H9 (cell line): Measurements from ENCODE around the gene MKNK2. TPM values are rescaled to one million over a fixed set of nuclear protein-coding genes. Genes with fewer than 3 reads are reported as not detected.

Experiments used
- DNase-seq: peaks from one replicate; pipeline ENCODE4 v3.0.0-alpha.2; 2017
- H2AFZ ChIP-seq: one replicate; pipeline ENCODE4 v1.6.1; 2013; ENCODE audit warnings: mild to moderate bottlenecking, low read length, control low read depth, moderate library complexity
- H2AK5ac ChIP-seq: 2 replicates; pipeline ENCODE4 v1.6.1; 2013; ENCODE audit warnings: low read length, control low read depth, mixed read lengths; ENCODE audit not compliant: insufficient read length
- H2BK120ac ChIP-seq: one replicate; pipeline ENCODE4 v1.6.1; 2013; ENCODE audit warnings: low read depth, mild to moderate bottlenecking, low read length, control low read depth, inconsistent platforms; ENCODE audit not compliant: poor library complexity, severe bottlenecking
- H2BK12ac ChIP-seq: 2 replicates; pipeline ENCODE4 v1.6.1; 2013; ENCODE audit warnings: low read length, control low read depth, mixed read lengths, low read depth; ENCODE audit not compliant: insufficient read length
- H2BK15ac ChIP-seq: 2 replicates; pipeline ENCODE4 v1.6.1; 2013; ENCODE audit warnings: low read depth, low read length, control low read depth
- H2BK20ac ChIP-seq: one replicate; pipeline ENCODE4 v1.6.1; 2013; ENCODE audit warnings: low read depth, mild to moderate bottlenecking, low read length, control low read depth, inconsistent platforms; ENCODE audit not compliant: poor library complexity, severe bottlenecking
- H2BK5ac ChIP-seq: 2 replicates; pipeline ENCODE4 v1.6.1; 2013; ENCODE audit warnings: low read length, control low read depth, mixed read lengths; ENCODE audit not compliant: insufficient read length
- H3K14ac ChIP-seq: 2 replicates; pipeline ENCODE4 v1.6.1; 2013; ENCODE audit warnings: low read length, control low read depth; ENCODE audit not compliant: insufficient read depth
- H3K18ac ChIP-seq: 2 replicates; pipeline ENCODE4 v1.6.1; 2013; ENCODE audit warnings: low read depth, mild to moderate bottlenecking, mixed read lengths, low read length, control low read depth; ENCODE audit not compliant: insufficient read length
- H3K23ac ChIP-seq: 2 replicates; pipeline ENCODE4 v1.6.1; 2013; ENCODE audit warnings: low read length, control low read depth, mixed read lengths, low read depth; ENCODE audit not compliant: insufficient read length
- H3K23me2 ChIP-seq: 2 replicates; pipeline ENCODE4 v1.6.1; 2013; ENCODE audit warnings: low read depth, mild to moderate bottlenecking, mixed read lengths, low read length, control low read depth; ENCODE audit not compliant: insufficient read length, poor library complexity, severe bottlenecking
- H3K27ac ChIP-seq: 2 replicates; pipeline ENCODE4 v1.5.1; 2013; ENCODE audit warnings: low read length, control low read depth, mixed read lengths, low read depth; ENCODE audit not compliant: insufficient read length
- H3K27me3 ChIP-seq: 2 replicates; pipeline ENCODE4 v1.6.1; 2013; ENCODE audit warnings: low read length, control low read depth, inconsistent platforms; ENCODE audit not compliant: insufficient read depth
- H3K4ac ChIP-seq: 2 replicates; pipeline ENCODE4 v1.6.1; 2013; ENCODE audit warnings: low read depth, mild to moderate bottlenecking, control low read depth, inconsistent platforms, low read length, moderate library complexity
- H3K4me1 ChIP-seq: 2 replicates; pipeline ENCODE4 v1.6.1; 2013; ENCODE audit warnings: low read length, control low read depth, inconsistent platforms; ENCODE audit not compliant: insufficient read depth
- H3K4me2 ChIP-seq: 2 replicates; pipeline ENCODE4 v1.6.1; 2013; ENCODE audit warnings: low read length, control low read depth, mixed read lengths; ENCODE audit not compliant: insufficient read length, insufficient read depth
- H3K56ac ChIP-seq: 2 replicates; pipeline ENCODE4 v1.6.1; 2013; ENCODE audit warnings: low read depth, mild to moderate bottlenecking, mixed read lengths, low read length, control low read depth; ENCODE audit not compliant: insufficient read length
- H3K79me1 ChIP-seq: 2 replicates; pipeline ENCODE4 v1.6.1; 2013; ENCODE audit warnings: low read depth, mild to moderate bottlenecking, moderate library complexity, low read length, control low read depth, inconsistent platforms; ENCODE audit not compliant: insufficient read depth, poor library complexity, severe bottlenecking
- H3K79me2 ChIP-seq: 2 replicates; pipeline ENCODE4 v1.6.1; 2013; ENCODE audit warnings: low read length, control low read depth, inconsistent platforms; ENCODE audit not compliant: insufficient read depth
- H3K9ac ChIP-seq: 2 replicates; pipeline ENCODE4 v1.6.1; 2013; ENCODE audit warnings: low read length, control low read depth, mixed read lengths; ENCODE audit not compliant: insufficient read length; ENCODE audit errors: extremely low read depth
- H3K9me3 ChIP-seq: one replicate; pipeline ENCODE4 v1.6.1; 2013; ENCODE audit warnings: low read depth, low read length, inconsistent platforms; ENCODE audit not compliant: control insufficient read depth
- H3T11ph ChIP-seq: one replicate; pipeline ENCODE4 v1.6.1; 2013; ENCODE audit warnings: mild to moderate bottlenecking, low read length, control low read depth, inconsistent platforms
- H4K20me1 ChIP-seq: one replicate; pipeline ENCODE4 v1.6.1; 2013; ENCODE audit not compliant: control insufficient read depth, insufficient read length, insufficient read depth
- H4K5ac ChIP-seq: 2 replicates; pipeline ENCODE4 v1.6.1; 2013; ENCODE audit warnings: low read depth, mild to moderate bottlenecking, mixed read lengths, low read length, control low read depth; ENCODE audit not compliant: insufficient read length
- H4K8ac ChIP-seq: replicated peaks from 2 replicates; pipeline ENCODE4 v1.6.1; 2013; ENCODE audit warnings: low read length, control low read depth, mixed read lengths, low read depth; ENCODE audit not compliant: insufficient read length
- H4K91ac ChIP-seq: 2 replicates; pipeline ENCODE4 v1.6.1; 2013; ENCODE audit warnings: low read depth, mild to moderate bottlenecking, moderate library complexity, mixed read lengths, low read length, control low read depth; ENCODE audit not compliant: insufficient read length
- H3K27ac Mint-ChIP-seq, 3 experiments: 2 replicates in 2 of 3; 3 replicates in 1 of 3; pipeline ENCODE4 v1.8.0; 2020 to 2021; ENCODE audit warnings: mixed read lengths in 3 of 3, mild to moderate bottlenecking in 1 of 3, moderate library complexity in 1 of 3
- H3K27me3 Mint-ChIP-seq: 2 replicates; pipeline ENCODE4 v1.8.0; 2021; ENCODE audit warnings: low read depth, mild to moderate bottlenecking, moderate library complexity, mixed read lengths
- H3K36me3 Mint-ChIP-seq, 3 experiments: 2 replicates in 2 of 3; 3 replicates in 1 of 3; pipeline ENCODE4 v1.8.0; 2020 to 2021; ENCODE audit warnings: low read depth in 3 of 3, mixed read lengths in 3 of 3; ENCODE audit not compliant: insufficient read depth in 1 of 3
- H3K4me1 Mint-ChIP-seq, 2 experiments: 2 replicates each; pipeline ENCODE4 v1.8.0; 2020; ENCODE audit warnings: mixed read lengths in 2 of 2
- H3K4me3 Mint-ChIP-seq, 2 experiments: 2 replicates in 1 of 2; 3 replicates in 1 of 2; pipeline ENCODE4 v1.8.0; 2020 to 2021; ENCODE audit warnings: mild to moderate bottlenecking in 2 of 2, mixed read lengths in 2 of 2, moderate library complexity in 1 of 2
- H3K9me3 Mint-ChIP-seq, 2 experiments: 2 replicates in 1 of 2; 3 replicates in 1 of 2; pipeline ENCODE4 v1.8.0; 2020; ENCODE audit warnings: mild to moderate bottlenecking in 2 of 2, mixed read lengths in 2 of 2, moderate library complexity in 1 of 2
- WGBS: extraction: QIAGEN DNeasy Blood & Tissue Kit; methylation state at CpG from one replicate; pipeline ENCODE4 v1.1.7; 2013; ENCODE audit warnings: missing lambda C conversion rate, low lambda C conversion rate, mixed read lengths; ENCODE audit not compliant: insufficient read length; ENCODE audit errors: extremely low coverage; 5-methylcytosine and 5-hydroxymethylcytosine counted together
- total RNA-seq: library from RNA; stranded (reverse); gene quantifications from 2 replicates; pipeline ENCODE4 v1.2.1, GENCODE V29; 2021
- TF ChIP-seq, protein P1 (sequence below): fragments of 200-600 bp; sonication (generic); conservative IDR thresholded peaks from 3 replicates; pipeline ENCODE4 v1.8.0; 2021; ENCODE audit warnings: antibody characterized with exemption, mild to moderate bottlenecking

MKNK2 gene
- total RNA-seq, 1 experiment from 2014 or later, result 153 TPM

DNA sequence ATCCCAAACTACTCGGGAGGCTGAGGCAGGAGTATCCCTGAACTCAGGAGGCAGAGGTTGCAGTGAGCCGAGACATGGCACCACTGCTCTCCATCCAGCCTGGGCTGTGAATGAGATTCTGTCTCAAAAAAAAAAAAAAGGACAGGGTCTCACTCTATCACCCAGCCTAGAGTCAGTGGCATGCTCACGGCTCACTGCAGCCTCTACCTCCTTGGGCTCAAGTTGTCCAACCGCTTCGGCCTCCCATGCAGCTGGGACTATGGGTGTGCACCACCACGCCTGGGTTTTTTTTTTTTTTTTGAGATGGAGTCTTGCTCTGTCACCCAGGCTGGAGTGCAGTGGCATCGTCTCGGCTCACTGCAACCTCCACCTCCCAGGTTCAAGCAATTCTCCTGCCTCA, 14.6 kb downstream of the MKNK2 start:
- H3K4me1 ChIP-seq, result no peaks in the 10 kb centered on the region; the same call in 1 of the 2 replicates
- no peak overlapping the region for H4K5ac ChIP-seq
- Mint-ChIP-seq H3K27me3 (no peaks in the 10 kb centered on the region; the same call in 1 of the 2 replicates), H3K4me3 (no peak overlapping the region), H3K9me3 (peaks cover 6 to 10% of the 10 kb centered on the region in 2 experiments; a peak in 4 of 5 replicates), H3K27ac (no peak overlapping the region), H3K4me1 (peaks cover 9 to 33% of the 10 kb centered on the region in 2 experiments), H3K36me3 (peaks cover 3 to 19% (median 19%) of the 10 kb centered on the region in 3 experiments; a peak in 6 of 7 replicates)
- H4K8ac ChIP-seq, result no peak overlapping the region
- DNase-seq, result no peak
- no peak overlapping the region for H3K14ac ChIP-seq
- no peak overlapping the region for H3K4ac ChIP-seq
- no peak overlapping the region for H4K91ac ChIP-seq
- H2BK12ac ChIP-seq, result no peak overlapping the region
- H2BK120ac ChIP-seq, result no peak overlapping the region
- no CpG with 5 or more reads among the region's 8 CpGs for WGBS
- H3K23ac ChIP-seq, result no peak overlapping the region
- peaks cover 4% of the 10 kb centered on the region for H3K79me1 ChIP-seq
- peaks cover 2% of the 10 kb centered on the region for H4K20me1 ChIP-seq
- H3K4me2 ChIP-seq, result no peak overlapping the region
- no peak overlapping the region for H2BK5ac ChIP-seq
- H2BK20ac ChIP-seq, result no peak overlapping the region
- H3K56ac ChIP-seq, result no peak overlapping the region
- TF ChIP-seq, protein P1, sequence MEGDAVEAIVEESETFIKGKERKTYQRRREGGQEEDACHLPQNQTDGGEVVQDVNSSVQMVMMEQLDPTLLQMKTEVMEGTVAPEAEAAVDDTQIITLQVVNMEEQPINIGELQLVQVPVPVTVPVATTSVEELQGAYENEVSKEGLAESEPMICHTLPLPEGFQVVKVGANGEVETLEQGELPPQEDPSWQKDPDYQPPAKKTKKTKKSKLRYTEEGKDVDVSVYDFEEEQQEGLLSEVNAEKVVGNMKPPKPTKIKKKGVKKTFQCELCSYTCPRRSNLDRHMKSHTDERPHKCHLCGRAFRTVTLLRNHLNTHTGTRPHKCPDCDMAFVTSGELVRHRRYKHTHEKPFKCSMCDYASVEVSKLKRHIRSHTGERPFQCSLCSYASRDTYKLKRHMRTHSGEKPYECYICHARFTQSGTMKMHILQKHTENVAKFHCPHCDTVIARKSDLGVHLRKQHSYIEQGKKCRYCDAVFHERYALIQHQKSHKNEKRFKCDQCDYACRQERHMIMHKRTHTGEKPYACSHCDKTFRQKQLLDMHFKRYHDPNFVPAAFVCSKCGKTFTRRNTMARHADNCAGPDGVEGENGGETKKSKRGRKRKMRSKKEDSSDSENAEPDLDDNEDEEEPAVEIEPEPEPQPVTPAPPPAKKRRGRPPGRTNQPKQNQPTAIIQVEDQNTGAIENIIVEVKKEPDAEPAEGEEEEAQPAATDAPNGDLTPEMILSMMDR, result no peak
- no peaks in the 10 kb centered on the region for H3K79me2 ChIP-seq
- no peak overlapping the region for H2BK15ac ChIP-seq
- no peak overlapping the region for H3K18ac ChIP-seq
- no peaks in the 10 kb centered on the region for H3K23me2 ChIP-seq
- H3K9me3 ChIP-seq, result no peaks in the 10 kb centered on the region
- no peaks in the 10 kb centered on the region for H3K27me3 ChIP-seq
- no peak overlapping the region for H2AK5ac ChIP-seq
- no peak overlapping the region for H3K9ac ChIP-seq
- no peak overlapping the region for H3K27ac ChIP-seq
- H2AFZ ChIP-seq, result no peak overlapping the region
- no peak overlapping the region for H3T11ph ChIP-seq
